ENCODE results near the gene ATP5F1D. TPM values are rescaled to one million over a fixed set of nuclear protein-coding genes. Genes with fewer than 3 reads are reported as not detected.

ATP5F1D gene
- total and polyA plus RNA-seq, 11 donors: 201 to 1,034 (median 459) TPM

- no peaks in the 10 kb centered on the region for H3K36me3 ChIP-seq
- DNase-seq: no peak
- H3K27me3 ChIP-seq: peaks cover 20 to 84% (median 61%) of the 10 kb centered on the region in 9 donors
- peaks cover 0 to 23% (median 0%) of the 10 kb centered on the region in 12 donors for H3K4me1 ChIP-seq
- no peaks in the 10 kb centered on the region for H3K9me3 ChIP-seq
- no peak for ATAC-seq
- TF ChIP-seq CTCF (IDR thresholded peaks at IDR 0.05) (no peak), POLR2A (IDR thresholded peaks at IDR 0.05) (no peak)
- peak overlapping the region in 1 of 12 donors; percentile 43 for H3K4me3 ChIP-seq
- WGBS, 4 donors: 39 to 49% (median 41%) methylated on average over 25 to 38 of the region's 38 CpGs
- no peak overlapping the region for H3K27ac ChIP-seq
- intact Hi-C loops (cut with DNase I): loop anchor here in 3 of 10 donors (10.0 kb wide), 3 partner anchors 68 to 238 kb away; partner anchors contain the start of gene PLK5 (in 2 of the 3)
Observed at GRCh38 chr19:1286487-1287353, 45.2 kb downstream of the ATP5F1D start.

DNA sequence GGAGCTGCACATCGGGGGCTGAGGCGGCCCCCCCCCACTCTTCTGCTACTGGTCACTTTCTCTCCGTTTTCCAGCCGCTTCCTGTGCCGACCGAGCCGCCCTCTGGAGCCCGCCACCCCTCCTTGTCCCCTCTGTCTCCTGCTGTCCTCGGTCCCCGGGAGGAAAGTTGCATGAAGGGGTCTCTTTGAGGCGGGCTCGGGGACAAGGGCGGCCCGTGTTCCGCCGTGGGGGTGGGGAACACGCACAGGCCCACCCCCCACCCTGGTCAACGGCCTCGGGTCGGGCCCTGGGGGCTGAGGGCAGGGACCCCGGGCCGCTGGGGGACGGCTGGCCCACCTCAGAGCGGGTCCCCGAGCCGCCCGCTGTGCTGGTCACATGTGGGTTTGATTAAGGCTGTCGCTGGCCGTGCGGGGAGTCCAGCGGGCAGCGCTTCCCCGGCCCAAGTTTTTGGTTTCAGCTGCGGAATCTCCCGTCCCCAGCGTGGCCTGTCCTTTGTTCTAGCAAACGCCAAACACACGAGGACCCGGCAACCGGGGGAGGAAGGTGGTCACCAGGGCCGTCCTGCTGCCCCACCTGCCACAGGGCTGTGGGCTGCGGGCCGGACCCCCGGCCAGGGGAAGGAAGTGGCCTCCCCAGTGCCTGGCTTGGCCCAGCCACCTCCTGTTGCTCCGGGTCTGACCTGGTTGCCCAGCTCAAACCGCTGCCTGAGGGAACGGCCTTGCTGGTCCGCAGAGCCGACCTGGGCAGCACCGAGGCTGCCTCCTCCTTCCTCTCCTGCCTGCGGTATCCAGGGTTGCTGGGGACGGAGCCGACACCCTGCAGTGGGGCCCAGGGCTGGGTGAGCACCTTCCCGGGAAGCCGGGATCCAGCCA, 46.0 kb downstream of the ATP5F1D start:
- no peaks in the 10 kb centered on the region for H3K9me3 ChIP-seq
- no peak overlapping the region for H3K27ac ChIP-seq
- intact Hi-C loops (cut with DNase I): loop anchor here in 3 of 10 donors (10.0 kb wide), 3 partner anchors 67 to 237 kb away; partner anchors contain the start of gene PLK5 (in 2 of the 3)
- H3K36me3 ChIP-seq: no peaks in the 10 kb centered on the region
- peaks cover 0 to 23% (median 0%) of the 10 kb centered on the region in 12 donors for H3K4me1 ChIP-seq
- WGBS, 4 donors: 48 to 58% (median 52%) methylated on average over 42 to 55 of the region's 55 CpGs
- no peak for ATAC-seq
- no peak for DNase-seq
- TF ChIP-seq CTCF (IDR thresholded peaks at IDR 0.05): no peak
- no peak for TF ChIP-seq POLR2A (IDR thresholded peaks at IDR 0.05)
- H3K4me3 ChIP-seq: no peak overlapping the region
- H3K27me3 ChIP-seq: peaks cover 20 to 92% (median 63%) of the 10 kb centered on the region in 9 donors

- H3K36me3 ChIP-seq: no peaks in the 10 kb centered on the region
- H3K27me3 ChIP-seq: peaks cover 20 to 93% (median 59%) of the 10 kb centered on the region in 9 donors
- no peaks in the 10 kb centered on the region for H3K9me3 ChIP-seq
- intact Hi-C loops (cut with DNase I): loop anchor here in 3 of 10 donors (10.0 kb wide), 3 partner anchors 67 to 237 kb away; partner anchors contain the start of gene PLK5 (in 2 of the 3)
- H3K27ac ChIP-seq: no peak overlapping the region
- H3K4me3 ChIP-seq: no peak overlapping the region
- no peak for ATAC-seq
- peaks cover 0 to 23% (median 0%) of the 10 kb centered on the region in 12 donors for H3K4me1 ChIP-seq
- WGBS, 4 donors: 90 to 96% (median 92%) methylated on average over 10 to 18 of the region's 18 CpGs
- no peak for DNase-seq
- TF ChIP-seq POLR2A (IDR thresholded peaks at IDR 0.05) (no peak), CTCF (IDR thresholded peaks at IDR 0.05) (no peak)
Observed at GRCh38 chr19:1288226-1288612, 46.7 kb downstream of the ATP5F1D start.
